GM23338 (cell line): ENCODE measurements around the gene WDR1. TPM values are rescaled to one million over a fixed set of nuclear protein-coding genes. Genes with fewer than 3 reads are reported as not detected.
A peak's percentile ranks its signal among the peaks of the same experiment; 100 is the strongest.

Experiments
- ATAC-seq: fragments of 200-7000 bp; cut with Tn5 transposase; 3 replicates; pipeline ENCODE4 v1.9.1; 2020
- DNase-seq: peaks from one replicate; pipeline ENCODE4 v3.0.0-alpha.2; 2015; ENCODE audit warnings: low spot score
- H2AFZ ChIP-seq: fragments of 200-600 bp; sonication (generic); 2 replicates; pipeline ENCODE4 v1.8.0; 2016; ENCODE audit warnings: antibody characterized with exemption, mild to moderate bottlenecking, moderate library complexity
- H3F3A ChIP-seq: fragments of 200-600 bp; sonication (generic); replicated peaks from 2 replicates; pipeline ENCODE4 v1.8.0; 2017; ENCODE audit warnings: antibody characterized with exemption, mixed run types, low read depth
- H3K27ac ChIP-seq: fragments of 200-600 bp; sonication (generic); 2 replicates; pipeline ENCODE4 v1.6.1; 2016; ENCODE audit warnings: low read depth
- H3K27me3 ChIP-seq: fragments of 200-600 bp; sonication (generic); 2 replicates; pipeline ENCODE4 v1.8.0; 2016; ENCODE audit warnings: mild to moderate bottlenecking, mixed run types, moderate library complexity; ENCODE audit not compliant: insufficient read depth
- H3K36me3 ChIP-seq: fragments of 200-600 bp; sonication (generic); 2 replicates; pipeline ENCODE4 v1.8.0; 2016; ENCODE audit warnings: mild to moderate bottlenecking; ENCODE audit not compliant: insufficient read depth
- H3K4me1 ChIP-seq: fragments of 200-600 bp; sonication (generic); 2 replicates; pipeline ENCODE4 v1.8.0; 2016; ENCODE audit warnings: mild to moderate bottlenecking, moderate library complexity; ENCODE audit not compliant: insufficient read depth
- H3K4me2 ChIP-seq: fragments of 200-600 bp; sonication (generic); 2 replicates; pipeline ENCODE4 v1.7.1; 2017; ENCODE audit warnings: mixed run types
- H3K4me3 ChIP-seq: fragments of 200-600 bp; sonication (generic); 2 replicates; pipeline ENCODE4 v1.6.1; 2016; ENCODE audit warnings: mixed run types
- H3K79me2 ChIP-seq: fragments of 200-600 bp; sonication (generic); replicated peaks from 2 replicates; pipeline ENCODE4 v1.8.0; 2017; ENCODE audit warnings: mild to moderate bottlenecking; ENCODE audit not compliant: insufficient read depth
- H3K9me2 ChIP-seq: fragments of 200-600 bp; sonication (generic); 2 replicates; pipeline ENCODE4 v1.8.0; 2017; ENCODE audit not compliant: insufficient read depth
- H4K20me1 ChIP-seq: fragments of 200-600 bp; sonication (generic); replicated peaks from 2 replicates; pipeline ENCODE4 v1.8.0; 2017; ENCODE audit warnings: mild to moderate bottlenecking; ENCODE audit not compliant: insufficient read depth
- H3K27ac Mint-ChIP-seq: 2 replicates; pipeline ENCODE4 v1.8.0; 2020; ENCODE audit warnings: inconsistent platforms, mild to moderate bottlenecking, moderate library complexity, mixed read lengths
- H3K27me3 Mint-ChIP-seq: 3 replicates; pipeline ENCODE4 v1.8.0; 2022; ENCODE audit warnings: low read depth, mild to moderate bottlenecking, moderate library complexity, mixed read lengths, inconsistent platforms; ENCODE audit not compliant: insufficient read depth, poor library complexity
- H3K36me3 Mint-ChIP-seq: 3 replicates; pipeline ENCODE4 v1.8.0; 2021; ENCODE audit warnings: low read depth, mild to moderate bottlenecking, inconsistent platforms, moderate library complexity, mixed read lengths
- H3K4me1 Mint-ChIP-seq: 3 replicates; pipeline ENCODE4 v1.8.0; 2020; ENCODE audit warnings: mild to moderate bottlenecking, inconsistent platforms, mixed read lengths
- H3K4me3 Mint-ChIP-seq: 3 replicates; pipeline ENCODE4 v1.8.0; 2021; ENCODE audit warnings: moderate library complexity, mild to moderate bottlenecking, inconsistent platforms, mixed read lengths
- H3K9me3 Mint-ChIP-seq: 3 replicates; pipeline ENCODE4 v1.8.0; 2020; ENCODE audit warnings: moderate library complexity, mild to moderate bottlenecking, inconsistent platforms, mixed read lengths
- CREB1 ChIP-seq: fragments of 250-450 bp; sonication (Bioruptor Pico); IDR thresholded peaks from 2 replicates; pipeline ENCODE4 v1.5.0; 2020; ENCODE audit warnings: low read depth, mild to moderate bottlenecking, moderate library complexity
- EZH2 ChIP-seq: fragments of 200-600 bp; sonication (generic); IDR thresholded peaks from one replicate; pipeline ENCODE4 v1.8.0; 2017; ENCODE audit warnings: antibody characterized with exemption, mild to moderate bottlenecking, low read depth; ENCODE audit not compliant: unreplicated experiment
- EZH2phosphoT487 ChIP-seq: fragments of 200-600 bp; sonication (generic); IDR thresholded peaks from one replicate; pipeline ENCODE4 v1.8.1; 2018; ENCODE audit warnings: antibody characterized with exemption; ENCODE audit not compliant: unreplicated experiment
- POLR2AphosphoS5 ChIP-seq: IDR thresholded peaks from 2 replicates; pipeline ENCODE4 v1.6.1; 2016; ENCODE audit warnings: antibody characterized with exemption, low read depth
- ZNF114 ChIP-seq: fragments of 250-450 bp; sonication (Bioruptor Pico); IDR thresholded peaks from 2 replicates; pipeline ENCODE4 v1.5.0; 2020; ENCODE audit warnings: mild to moderate bottlenecking, moderate library complexity
- ZNF331 ChIP-seq: fragments of 250-450 bp; sonication (Bioruptor Pico); IDR thresholded peaks from 2 replicates; pipeline ENCODE4 v1.5.0; 2020; ENCODE audit warnings: low read depth, mild to moderate bottlenecking, moderate library complexity
- polyA plus RNA-seq: library from polyadenylated mRNA; unstranded; fragments of >200 nt; fragmentation: Nextera tagmentation; extraction: Ambion mirVana; gene quantifications from 2 replicates; pipeline ENCODE4 v1.2.1, GENCODE V29; 2016
- total RNA-seq: library from RNA; depleted of rRNA; stranded (reverse); fragments of >200 nt; shearing (Covaris generic); gene quantifications from 2 replicates; pipeline ENCODE4 v1.2.3, GENCODE V29; 2014
- TF ChIP-seq, protein P1 (sequence below), 2 experiments: fragments of 200-600 bp in 1 of 2; sonication (generic) in 1 of 2; conservative IDR thresholded peaks; 2 replicates each; pipeline versions ENCODE4 v1.5.1 to v1.6.1; 2016 to 2017; ENCODE audit warnings: antibody characterized with exemption in 2 of 2, low read depth in 2 of 2, mild to moderate bottlenecking in 2 of 2, moderate library complexity in 1 of 2
- TF ChIP-seq, protein P2 (sequence below): IDR thresholded peaks from one replicate; pipeline ENCODE4 v1.6.1; 2018; ENCODE audit warnings: antibody characterized with exemption; ENCODE audit not compliant: unreplicated experiment

The WDR1 gene
- total and polyA plus RNA-seq, 2 experiments from 2014 or later, result 93.2 to 248 TPM

GRCh38 chr4:10104991-10105276 lies 11.7 kb downstream of the WDR1 start:
- Mint-ChIP-seq H3K4me3 (no peak overlapping the region), H3K4me1 (peaks cover 90% of the 10 kb centered on the region), H3K36me3 (peaks cover 62% of the 10 kb centered on the region), H3K27ac (peak overlapping the region; percentile 47; the same call in 1 of the 2 replicates), H3K9me3 (no peaks in the 10 kb centered on the region; the same call in 2 of the 3 replicates), H3K27me3 (peaks cover 12% of the 10 kb centered on the region)
- Histone ChIP-seq H3K4me1 (peaks cover 11% of the 10 kb centered on the region; the same call in 1 of the 2 replicates), H3K27ac (no peak overlapping the region), H3K27me3 (no peaks in the 10 kb centered on the region), H3K4me3 (no peak overlapping the region), H3K9me2 (no peaks in the 10 kb centered on the region), H2AFZ (no peak overlapping the region), H3F3A (no peaks in the 10 kb centered on the region), H3K36me3 (peaks cover 13% of the 10 kb centered on the region), H4K20me1 (peaks cover 92% of the 10 kb centered on the region), H3K4me2 (no peak overlapping the region), H3K79me2 (peaks cover 99% of the 10 kb centered on the region)
- DNase-seq (no peak), ATAC-seq (no peak)
- TF ChIP-seq, protein P1, sequence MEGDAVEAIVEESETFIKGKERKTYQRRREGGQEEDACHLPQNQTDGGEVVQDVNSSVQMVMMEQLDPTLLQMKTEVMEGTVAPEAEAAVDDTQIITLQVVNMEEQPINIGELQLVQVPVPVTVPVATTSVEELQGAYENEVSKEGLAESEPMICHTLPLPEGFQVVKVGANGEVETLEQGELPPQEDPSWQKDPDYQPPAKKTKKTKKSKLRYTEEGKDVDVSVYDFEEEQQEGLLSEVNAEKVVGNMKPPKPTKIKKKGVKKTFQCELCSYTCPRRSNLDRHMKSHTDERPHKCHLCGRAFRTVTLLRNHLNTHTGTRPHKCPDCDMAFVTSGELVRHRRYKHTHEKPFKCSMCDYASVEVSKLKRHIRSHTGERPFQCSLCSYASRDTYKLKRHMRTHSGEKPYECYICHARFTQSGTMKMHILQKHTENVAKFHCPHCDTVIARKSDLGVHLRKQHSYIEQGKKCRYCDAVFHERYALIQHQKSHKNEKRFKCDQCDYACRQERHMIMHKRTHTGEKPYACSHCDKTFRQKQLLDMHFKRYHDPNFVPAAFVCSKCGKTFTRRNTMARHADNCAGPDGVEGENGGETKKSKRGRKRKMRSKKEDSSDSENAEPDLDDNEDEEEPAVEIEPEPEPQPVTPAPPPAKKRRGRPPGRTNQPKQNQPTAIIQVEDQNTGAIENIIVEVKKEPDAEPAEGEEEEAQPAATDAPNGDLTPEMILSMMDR (conservative IDR thresholded peaks at IDR 0.05; ENCODE audit: low read depth in 2 of 2), result no peak
- TF ChIP-seq ZNF114 (CRISPR knock-in tag) (no peak), EZH2 (no peak), EZH2phosphoT487 (no peak), CREB1 (CRISPR knock-in tag) (no peak)
- TF ChIP-seq, protein P2, sequence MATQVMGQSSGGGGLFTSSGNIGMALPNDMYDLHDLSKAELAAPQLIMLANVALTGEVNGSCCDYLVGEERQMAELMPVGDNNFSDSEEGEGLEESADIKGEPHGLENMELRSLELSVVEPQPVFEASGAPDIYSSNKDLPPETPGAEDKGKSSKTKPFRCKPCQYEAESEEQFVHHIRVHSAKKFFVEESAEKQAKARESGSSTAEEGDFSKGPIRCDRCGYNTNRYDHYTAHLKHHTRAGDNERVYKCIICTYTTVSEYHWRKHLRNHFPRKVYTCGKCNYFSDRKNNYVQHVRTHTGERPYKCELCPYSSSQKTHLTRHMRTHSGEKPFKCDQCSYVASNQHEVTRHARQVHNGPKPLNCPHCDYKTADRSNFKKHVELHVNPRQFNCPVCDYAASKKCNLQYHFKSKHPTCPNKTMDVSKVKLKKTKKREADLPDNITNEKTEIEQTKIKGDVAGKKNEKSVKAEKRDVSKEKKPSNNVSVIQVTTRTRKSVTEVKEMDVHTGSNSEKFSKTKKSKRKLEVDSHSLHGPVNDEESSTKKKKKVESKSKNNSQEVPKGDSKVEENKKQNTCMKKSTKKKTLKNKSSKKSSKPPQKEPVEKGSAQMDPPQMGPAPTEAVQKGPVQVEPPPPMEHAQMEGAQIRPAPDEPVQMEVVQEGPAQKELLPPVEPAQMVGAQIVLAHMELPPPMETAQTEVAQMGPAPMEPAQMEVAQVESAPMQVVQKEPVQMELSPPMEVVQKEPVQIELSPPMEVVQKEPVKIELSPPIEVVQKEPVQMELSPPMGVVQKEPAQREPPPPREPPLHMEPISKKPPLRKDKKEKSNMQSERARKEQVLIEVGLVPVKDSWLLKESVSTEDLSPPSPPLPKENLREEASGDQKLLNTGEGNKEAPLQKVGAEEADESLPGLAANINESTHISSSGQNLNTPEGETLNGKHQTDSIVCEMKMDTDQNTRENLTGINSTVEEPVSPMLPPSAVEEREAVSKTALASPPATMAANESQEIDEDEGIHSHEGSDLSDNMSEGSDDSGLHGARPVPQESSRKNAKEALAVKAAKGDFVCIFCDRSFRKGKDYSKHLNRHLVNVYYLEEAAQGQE, result no peak

- H3K79me2 ChIP-seq, result peaks cover 99% of the 10 kb centered on the region
- ATAC-seq (no peak), DNase-seq (no peak)
- peaks cover 11% of the 10 kb centered on the region; the same call in 1 of the 2 replicates for H3K4me1 ChIP-seq
- peaks cover 89% of the 10 kb centered on the region for H4K20me1 ChIP-seq
- H3K27me3 ChIP-seq, result no peaks in the 10 kb centered on the region
- H3K27ac ChIP-seq, result no peak overlapping the region; the same call in 1 of the 2 replicates
- H3K36me3 ChIP-seq, result peaks cover 10% of the 10 kb centered on the region
- H2AFZ ChIP-seq, result no peak overlapping the region
- H3F3A ChIP-seq, result no peaks in the 10 kb centered on the region
- H3K9me2 ChIP-seq, result no peaks in the 10 kb centered on the region
- Mint-ChIP-seq H3K9me3 (no peaks in the 10 kb centered on the region), H3K4me1 (peaks cover 85% of the 10 kb centered on the region), H3K27me3 (peaks cover 17% of the 10 kb centered on the region), H3K36me3 (peaks cover 62% of the 10 kb centered on the region), H3K4me3 (no peak overlapping the region), H3K27ac (peak overlapping the region; percentile 47; the same call in 1 of the 2 replicates)
- no peak overlapping the region for H3K4me2 ChIP-seq
- H3K4me3 ChIP-seq, result no peak overlapping the region
- TF ChIP-seq EZH2 (no peak), ZNF114 (CRISPR knock-in tag) (no peak), POLR2AphosphoS5 (no peak), ZNF331 (no peak)
- TF ChIP-seq, protein P2, result no peak
- TF ChIP-seq, protein P1 (conservative IDR thresholded peaks at IDR 0.05; ENCODE audit: low read depth in 2 of 2), result no peak
Measured at GRCh38 chr4:10104211-10104990, 12.2 kb downstream of the WDR1 start.
